ENCODE results near the gene COMMD1. TPM values are rescaled to one million over a fixed set of nuclear protein-coding genes. Genes with fewer than 3 reads are reported as not detected.

The COMMD1 gene
- total and polyA plus RNA-seq, 10 donors = 23.9 to 40.1 (median 35.0) TPM

- H3K4me3 ChIP-seq = no peak overlapping the region
- H3K36me3 ChIP-seq = peaks cover 11 to 87% (median 78%) of the 10 kb centered on the region in 6 donors
- H3K9me3 ChIP-seq = no peaks in the 10 kb centered on the region
- no peaks in the 10 kb centered on the region for H3K27me3 ChIP-seq (replicated peaks in 1 of 7)
- TF ChIP-seq POLR2A (IDR thresholded peaks at IDR 0.05) (no peak), CTCF (IDR thresholded peaks at IDR 0.05 in 8 of 11, conservative IDR thresholded peaks at IDR 0.05 in 3 of 11) (no peak), POLR2AphosphoS5 (IDR thresholded peaks at IDR 0.05) (no peak)
- H3K4me1 ChIP-seq = peaks cover 13 to 31% (median 27%) of the 10 kb centered on the region in 6 donors
- 95 to 97% (median 97%) methylated on average over 5 of the region's 5 CpGs for WGBS, 5 donors
- DNase-seq = no peak
- no peak overlapping the region for H3K27ac ChIP-seq
- intact Hi-C loops (cut with DNase I; ENCODE audit: low total_unique reads) = no loop called here
Measured at GRCh38 chr2:61882850-61883249, 22.6 kb upstream of the COMMD1 start.

GRCh38 chr2:61885896-61886603 lies 19.4 kb upstream of the COMMD1 start:
- H3K27ac ChIP-seq = no peak overlapping the region
- H3K36me3 ChIP-seq = peaks cover 6 to 55% (median 46%) of the 10 kb centered on the region in 6 donors
- H3K9me3 ChIP-seq = no peaks in the 10 kb centered on the region
- no peaks in the 10 kb centered on the region for H3K27me3 ChIP-seq (replicated peaks in 1 of 7)
- H3K4me3 ChIP-seq = peak overlapping the region in 4 of 8 donors; percentile 61 to 81 (median 76)
- TF ChIP-seq POLR2A (IDR thresholded peaks at IDR 0.05) (no peak), CTCF (IDR thresholded peaks at IDR 0.05 in 8 of 11, conservative IDR thresholded peaks at IDR 0.05 in 3 of 11) (no peak), POLR2AphosphoS5 (IDR thresholded peaks at IDR 0.05) (no peak)
- 85 to 93% (median 87%) methylated on average over 18 of the region's 18 CpGs for WGBS, 5 donors
- H3K4me1 ChIP-seq = peaks cover 13 to 44% (median 34%) of the 10 kb centered on the region in 6 donors
- DNase-seq = no peak
- intact Hi-C loops (cut with DNase I; ENCODE audit: low total_unique reads) = no loop called here

- Histone ChIP-seq H3K27me3 (replicated peaks in 1 of 7) (no peaks in the 10 kb centered on the region), H3K4me3 (peak overlapping the region; percentile 61 to 96 (median 76)), H3K36me3 (peaks cover 2 to 38% (median 29%) of the 10 kb centered on the region in 6 donors), H3K9me3 (no peaks in the 10 kb centered on the region), H3K4me1 (peaks cover 13 to 44% (median 34%) of the 10 kb centered on the region in 6 donors), H3K27ac (peak overlapping the region; percentile 84 to 99 (median 96))
- TF ChIP-seq POLR2A (IDR thresholded peaks at IDR 0.05) (no peak), POLR2AphosphoS5 (IDR thresholded peaks at IDR 0.05) (no peak), CTCF (IDR thresholded peaks at IDR 0.05 in 8 of 11, conservative IDR thresholded peaks at IDR 0.05 in 3 of 11) (no peak)
- WGBS, 5 donors = 0 to 1% (median 1%) methylated on average over 18 of the region's 18 CpGs
- DNase-seq = no peak
- intact Hi-C loops (cut with DNase I; ENCODE audit: low total_unique reads) = no loop called here
Measured at GRCh38 chr2:61887717-61888266, 17.7 kb upstream of the COMMD1 start.
